ENCODE results near the gene ATL2. TPM values are rescaled to one million over a fixed set of nuclear protein-coding genes. Genes with fewer than 3 reads are reported as not detected.
"Not testable (repeated sequence)": the region's sequence is repeated elsewhere in the genome, so short reads cannot be mapped to it uniquely, and the experiment has no call there.

The ATL2 gene
- total RNA-seq, 2 donors from 2014 or later: 70.9 to 88.7 TPM

GRCh38 chr2:38418735-38419134 is 41.7 kb upstream of the ATL2 start:
- no peak for TF ChIP-seq POLR2AphosphoS5 (IDR thresholded peaks at IDR 0.05)
- whole genome bisulfite sequencing: 95% methylated on average over 2 of the region's 2 CpGs
- Histone ChIP-seq H3K27ac (no peak overlapping the region), H3K36me3 (no peaks in the 10 kb centered on the region), H3K4me1 (replicated peaks) (no peaks in the 10 kb centered on the region), H3K9me3 (no peaks in the 10 kb centered on the region), H3K4me3 (no peak overlapping the region), H3K27me3 (replicated peaks; ENCODE audit: insufficient read depth) (no peaks in the 10 kb centered on the region)
- intact Hi-C loops (cut with DNase I): no loop called here
- no peak for DNase-seq (ENCODE audit: low spot score)

GRCh38 chr2:38417745-38418689 is 40.9 kb upstream of the ATL2 start:
- Histone ChIP-seq H3K9me3 (no peaks in the 10 kb centered on the region), H3K4me3 (no peak overlapping the region), H3K27me3 (replicated peaks; ENCODE audit: insufficient read depth) (no peaks in the 10 kb centered on the region), H3K36me3 (no peaks in the 10 kb centered on the region), H3K4me1 (replicated peaks) (no peaks in the 10 kb centered on the region), H3K27ac (no peak overlapping the region)
- WGBS: 46% methylated on average over 7 of the region's 7 CpGs
- intact Hi-C loops (cut with DNase I): no loop called here
- TF ChIP-seq POLR2AphosphoS5 (IDR thresholded peaks at IDR 0.05) (no peak), POLR2A (IDR thresholded peaks at IDR 0.05) (no peak), CTCF (IDR thresholded peaks at IDR 0.05) (no peak)
- DNase-seq (ENCODE audit: low spot score): no peak

- no peak for DNase-seq (ENCODE audit: low spot score)
- intact Hi-C loops (cut with DNase I): no loop called here
- Histone ChIP-seq H3K4me1 (replicated peaks) (no peaks in the 10 kb centered on the region), H3K27me3 (replicated peaks; ENCODE audit: insufficient read depth) (no peaks in the 10 kb centered on the region), H3K4me3 (no peak overlapping the region), H3K36me3 (no peaks in the 10 kb centered on the region), H3K27ac (no peak overlapping the region), H3K9me3 (no peaks in the 10 kb centered on the region)
- WGBS: 79% methylated on average over 9 of the region's 9 CpGs
- TF ChIP-seq CTCF (IDR thresholded peaks at IDR 0.05) (no peak), POLR2A (IDR thresholded peaks at IDR 0.05) (no peak), POLR2AphosphoS5 (IDR thresholded peaks at IDR 0.05) (no peak)
Observed at GRCh38 chr2:38416296-38417036, 39.4 kb upstream of the ATL2 start.

GRCh38 chr2:38415728-38416291 is 38.7 kb upstream of the ATL2 start:
- H3K27ac ChIP-seq: no peak overlapping the region
- intact Hi-C loops (cut with DNase I): no loop called here
- H3K4me1 ChIP-seq (replicated peaks): no peaks in the 10 kb centered on the region
- peak; percentile 40 for DNase-seq (ENCODE audit: low spot score)
- WGBS: 41% methylated on average over 4 of the region's 4 CpGs
- no peaks in the 10 kb centered on the region for H3K36me3 ChIP-seq
- no peak overlapping the region for H3K4me3 ChIP-seq
- TF ChIP-seq POLR2A (IDR thresholded peaks at IDR 0.05): no peak
- peak; percentile 80 for TF ChIP-seq POLR2AphosphoS5 (IDR thresholded peaks at IDR 0.05)
- no peak for TF ChIP-seq CTCF (IDR thresholded peaks at IDR 0.05)
- H3K27me3 ChIP-seq (replicated peaks; ENCODE audit: insufficient read depth): no peaks in the 10 kb centered on the region
- no peaks in the 10 kb centered on the region for H3K9me3 ChIP-seq

- 94% methylated on average over 3 of the region's 3 CpGs for WGBS
- no peaks in the 10 kb centered on the region for H3K27me3 ChIP-seq (replicated peaks; ENCODE audit: insufficient read depth)
- no peak for DNase-seq (ENCODE audit: low spot score)
- intact Hi-C loops (cut with DNase I): no loop called here
- H3K27ac ChIP-seq: no peak overlapping the region
- H3K36me3 ChIP-seq: no peaks in the 10 kb centered on the region
- no peak overlapping the region for H3K4me3 ChIP-seq
- no peaks in the 10 kb centered on the region for H3K4me1 ChIP-seq (replicated peaks)
- no peaks in the 10 kb centered on the region for H3K9me3 ChIP-seq
- TF ChIP-seq POLR2A (IDR thresholded peaks at IDR 0.05): no peak
- no peak for TF ChIP-seq CTCF (IDR thresholded peaks at IDR 0.05)
- no peak for TF ChIP-seq POLR2AphosphoS5 (IDR thresholded peaks at IDR 0.05)
Observed at GRCh38 chr2:38415023-38415422, 38.0 kb upstream of the ATL2 start.

- not testable (repeated sequence) for DNase-seq (ENCODE audit: low spot score)
Observed at GRCh38 chr2:38412235-38412871, 35.3 kb upstream of the ATL2 start.

More at GRCh38 chr2:38412235-38412871, 35.3 kb upstream of the ATL2 start:
- H3K27ac ChIP-seq; H3K36me3 ChIP-seq; H3K4me1 ChIP-seq (replicated peaks); H3K27me3 ChIP-seq (replicated peaks; ENCODE audit: insufficient read depth); intact Hi-C loops (cut with DNase I); H3K4me3 ChIP-seq; H3K9me3 ChIP-seq: not testable (repeated sequence)
- 94% methylated on average over 4 of the region's 4 CpGs for WGBS

Measured in prostate gland (tissue), 2 donors.